Measurements from ENCODE around the gene PTPN1. TPM values are rescaled to one million over a fixed set of nuclear protein-coding genes. Genes with fewer than 3 reads are reported as not detected.
A peak's percentile ranks its signal among the peaks of the same experiment; 100 is the strongest.

The PTPN1 gene
- total RNA-seq, 1 donor from 2014 or later: 101 TPM

- ATAC-seq (peak; percentile 46), DNase-seq (no peak)
- H3K27me3 ChIP-seq: no peaks in the 10 kb centered on the region
- H3K4me1 ChIP-seq: peaks cover 6% of the 10 kb centered on the region
- TF ChIP-seq CTCF (IDR thresholded peaks at IDR 0.05): no peak
- H3K36me3 ChIP-seq: no peaks in the 10 kb centered on the region
- peak overlapping the region; percentile 84 for H3K27ac ChIP-seq
- H3K4me3 ChIP-seq: peak overlapping the region; percentile 57
- intact Hi-C loops (cut with DNase I): no loop called here
- H3K9me3 ChIP-seq: no peaks in the 10 kb centered on the region
These were observed 25.8 kb upstream of the PTPN1 start for GRCh38 chr20:50484271-50484976.

GRCh38 chr20:50487397-50487796, 22.8 kb upstream of the PTPN1 start:
- Histone ChIP-seq H3K9me3 (no peaks in the 10 kb centered on the region), H3K27ac (no peak overlapping the region), H3K4me3 (no peak overlapping the region), H3K36me3 (no peaks in the 10 kb centered on the region), H3K4me1 (peaks cover 6% of the 10 kb centered on the region), H3K27me3 (no peaks in the 10 kb centered on the region)
- intact Hi-C loops (cut with DNase I): no loop called here
- no peak for ATAC-seq
- TF ChIP-seq CTCF (IDR thresholded peaks at IDR 0.05): no peak
- DNase-seq: no peak

GRCh38 chr20:50488236-50488806, 21.9 kb upstream of the PTPN1 start:
- ATAC-seq (no peak), DNase-seq (no peak)
- Histone ChIP-seq H3K4me1 (peaks cover 6% of the 10 kb centered on the region), H3K36me3 (no peaks in the 10 kb centered on the region), H3K4me3 (no peak overlapping the region), H3K27me3 (no peaks in the 10 kb centered on the region), H3K9me3 (no peaks in the 10 kb centered on the region), H3K27ac (no peak overlapping the region)
- intact Hi-C loops (cut with DNase I): no loop called here
- no peak for TF ChIP-seq CTCF (IDR thresholded peaks at IDR 0.05)

GRCh38 chr20:50491168-50491567, 19.0 kb upstream of the PTPN1 start:
- intact Hi-C loops (cut with DNase I): no loop called here
- H3K27me3 ChIP-seq: no peaks in the 10 kb centered on the region
- no peak overlapping the region for H3K27ac ChIP-seq
- no peak for ATAC-seq
- no peak overlapping the region for H3K4me3 ChIP-seq
- no peaks in the 10 kb centered on the region for H3K4me1 ChIP-seq
- H3K9me3 ChIP-seq: no peaks in the 10 kb centered on the region
- no peak for TF ChIP-seq CTCF (IDR thresholded peaks at IDR 0.05)
- DNase-seq: no peak
- no peaks in the 10 kb centered on the region for H3K36me3 ChIP-seq

GRCh38 chr20:50491926-50492634, 18.1 kb upstream of the PTPN1 start:
- DNase-seq (no peak), ATAC-seq (no peak)
- no peaks in the 10 kb centered on the region for H3K27me3 ChIP-seq
- H3K4me3 ChIP-seq: no peak overlapping the region
- H3K9me3 ChIP-seq: no peaks in the 10 kb centered on the region
- no peaks in the 10 kb centered on the region for H3K36me3 ChIP-seq
- TF ChIP-seq CTCF (IDR thresholded peaks at IDR 0.05): no peak
- intact Hi-C loops (cut with DNase I): no loop called here
- no peaks in the 10 kb centered on the region for H3K4me1 ChIP-seq
- H3K27ac ChIP-seq: no peak overlapping the region

All from upper lobe of right lung (tissue), 1 donor.